EL (cell line): Measurements from ENCODE around the gene ARSB.
"Not testable (repeated sequence)": the region's sequence is repeated elsewhere in the genome, so short reads cannot be mapped to it uniquely, and the experiment has no call there.

ENCODE experiments used
- DNase-seq: peaks from one replicate; pipeline ENCODE4 v3.0.0-alpha.2; 2016

The ARSB gene

DNA sequence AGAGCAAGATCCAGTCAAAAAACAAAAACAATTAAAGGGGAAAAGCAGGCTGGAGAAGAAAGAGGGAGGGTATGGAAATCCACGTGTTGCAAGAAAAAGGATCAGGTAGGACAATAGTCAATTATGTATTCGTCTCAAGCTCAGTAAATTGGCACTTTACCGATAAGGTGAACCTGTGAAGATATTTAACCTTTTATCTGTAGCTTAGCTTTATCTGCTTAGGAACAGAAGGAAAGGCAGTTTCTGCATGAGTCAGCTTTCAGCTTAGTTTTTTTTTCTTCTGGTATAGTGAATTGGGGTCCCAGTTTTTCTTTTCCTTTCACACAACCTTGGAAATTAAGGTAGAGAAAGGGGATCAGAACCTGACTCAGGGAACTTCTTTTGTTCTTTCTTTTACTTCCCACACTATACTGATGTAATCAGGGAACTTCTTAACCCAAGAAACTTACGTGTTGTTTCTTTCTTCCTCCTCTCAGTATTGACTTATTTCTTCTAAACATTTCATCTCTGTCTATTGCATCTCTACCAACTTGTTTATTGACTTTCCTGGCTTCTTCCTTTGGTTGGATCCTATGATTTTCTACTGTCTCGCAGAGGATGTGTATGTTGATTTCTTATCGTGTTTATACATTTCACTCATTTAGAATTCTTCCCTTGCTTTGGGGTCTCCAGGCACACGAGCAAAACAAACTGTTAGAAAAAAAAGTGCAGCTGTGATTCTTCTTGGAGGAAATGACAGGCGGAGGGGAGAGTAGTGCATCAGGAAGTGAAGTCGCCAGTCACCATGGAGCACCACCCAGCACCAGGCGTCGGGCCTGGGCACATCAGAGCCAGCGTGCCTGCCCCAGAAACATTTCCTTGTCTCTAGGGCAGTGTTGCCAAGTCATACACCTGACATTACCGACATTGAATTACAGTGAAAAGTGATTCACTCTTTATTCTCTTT is 213.6 kb downstream of the ARSB start:
- DNase-seq: no peak

DNA sequence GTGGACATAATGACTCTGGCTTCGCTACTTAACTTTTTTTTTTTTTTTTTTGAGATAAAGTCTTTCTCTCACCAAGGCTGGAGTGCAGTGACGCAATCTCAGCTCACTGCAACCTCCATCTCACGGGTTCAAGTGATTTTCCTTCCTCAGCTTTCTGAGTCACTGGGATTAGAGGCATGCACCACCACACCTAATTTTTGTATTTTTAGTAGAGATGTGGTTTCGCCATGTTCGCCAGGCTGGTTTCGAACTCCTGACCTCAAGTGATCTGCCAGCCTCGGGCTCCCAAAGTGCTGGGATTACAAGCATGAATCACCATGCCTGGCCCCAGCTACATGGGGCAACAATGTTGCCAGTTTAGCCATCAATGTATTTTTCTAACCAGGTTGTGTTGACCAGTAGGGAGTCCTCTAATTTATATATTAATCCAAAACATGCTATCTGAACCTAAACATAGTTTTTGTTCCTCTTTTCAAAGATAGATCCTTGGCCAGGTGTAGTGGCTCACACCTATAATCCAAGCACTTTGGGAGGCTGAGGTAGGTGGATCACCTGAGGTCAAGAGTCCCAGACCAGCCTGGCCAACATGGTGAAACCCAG is 216.2 kb downstream of the ARSB start:
- no peak for DNase-seq

DNA sequence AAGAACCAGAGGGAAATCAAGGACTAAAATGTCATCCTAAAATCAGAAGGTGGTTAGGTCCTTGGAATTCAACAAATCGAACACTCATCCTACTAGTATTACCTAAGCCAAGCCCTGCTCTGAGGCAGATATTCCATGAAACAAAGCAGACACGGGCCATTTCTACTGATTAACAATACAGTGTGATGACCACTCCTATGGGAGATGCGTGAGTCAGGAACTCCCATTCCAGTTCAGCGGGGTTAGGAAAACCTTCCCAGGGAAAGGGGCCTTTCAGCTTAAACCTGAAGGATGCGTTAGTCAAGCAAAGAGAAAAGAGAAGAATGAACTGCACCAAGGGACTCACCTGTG is 218.7 kb downstream of the ARSB start:
- no peak for DNase-seq

DNA sequence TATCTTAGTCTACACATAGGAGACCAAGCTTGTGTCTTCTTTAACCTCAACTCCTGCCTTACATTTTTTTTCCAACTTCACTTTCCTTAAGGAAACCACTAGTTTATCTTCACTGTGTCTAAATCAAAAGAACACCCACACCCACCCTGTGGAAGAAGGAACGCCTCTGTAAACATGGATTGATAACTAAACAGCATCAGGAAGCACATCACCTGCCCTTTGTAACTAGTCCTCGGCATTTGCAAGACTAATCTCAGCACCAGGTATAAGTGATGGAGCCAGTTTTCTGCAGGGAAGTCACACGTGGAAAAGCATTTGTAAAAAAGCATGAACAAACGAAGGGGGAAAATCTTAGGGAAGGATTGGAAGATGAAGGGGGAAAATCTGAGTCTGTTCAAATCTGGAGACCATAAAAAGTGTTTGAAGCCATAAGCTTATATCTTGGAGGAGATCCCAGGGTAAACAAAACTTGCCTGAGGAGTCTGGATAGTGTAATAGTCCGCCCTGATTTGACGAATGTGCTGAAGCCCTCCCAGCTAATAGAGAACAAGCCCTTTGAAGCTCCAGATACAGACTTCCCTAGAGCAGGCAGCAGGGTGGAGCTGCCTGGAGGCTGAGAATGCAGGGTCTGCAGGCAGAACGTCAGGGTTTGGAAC is 219.2 kb downstream of the ARSB start:
- DNase-seq: no peak

DNA sequence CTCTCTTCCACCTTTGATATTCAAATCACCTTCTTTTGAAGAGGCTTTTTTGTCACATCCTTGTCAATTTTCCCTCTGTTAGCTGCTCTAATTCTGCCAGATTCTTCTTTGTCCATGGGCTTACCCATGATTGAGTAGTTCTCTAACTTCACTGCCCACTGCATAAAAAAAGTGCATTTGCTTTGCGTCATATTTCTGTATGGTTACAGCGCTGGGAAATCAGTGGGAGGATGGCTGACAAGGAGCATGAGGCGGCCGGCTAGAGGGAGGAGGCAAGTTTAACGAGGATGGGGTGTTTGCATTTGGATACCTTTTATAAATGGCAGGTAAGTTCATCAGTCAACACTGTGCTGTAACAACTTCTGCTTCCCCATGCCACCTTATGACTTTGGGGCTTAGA is 220.0 kb downstream of the ARSB start:
- DNase-seq: no peak

DNA sequence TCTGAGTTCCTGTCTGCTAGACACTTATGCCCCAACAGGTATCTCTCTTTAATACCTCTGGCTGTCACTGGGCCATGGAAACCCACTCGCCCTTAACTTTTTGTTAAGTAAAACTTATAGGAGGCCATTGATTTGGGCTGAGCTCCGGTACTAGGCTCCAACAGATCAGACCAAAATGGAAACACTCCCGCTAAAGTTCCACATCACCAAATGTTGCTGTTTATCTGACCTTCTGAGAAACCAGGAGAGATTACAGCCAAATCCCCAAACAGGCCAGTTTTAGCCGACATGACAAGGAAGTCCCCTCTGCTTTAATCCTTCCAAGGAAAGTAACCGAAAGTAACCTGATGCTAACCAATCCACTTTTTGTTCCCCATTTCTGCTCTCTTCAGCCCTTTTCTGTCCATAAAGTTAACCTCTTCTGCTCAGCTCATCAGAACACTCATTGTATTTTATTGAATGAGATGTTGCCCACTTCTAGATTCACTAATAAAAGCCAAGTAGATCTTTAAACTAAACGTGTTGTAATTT is 221.4 kb downstream of the ARSB start:
- no peak for DNase-seq

DNA sequence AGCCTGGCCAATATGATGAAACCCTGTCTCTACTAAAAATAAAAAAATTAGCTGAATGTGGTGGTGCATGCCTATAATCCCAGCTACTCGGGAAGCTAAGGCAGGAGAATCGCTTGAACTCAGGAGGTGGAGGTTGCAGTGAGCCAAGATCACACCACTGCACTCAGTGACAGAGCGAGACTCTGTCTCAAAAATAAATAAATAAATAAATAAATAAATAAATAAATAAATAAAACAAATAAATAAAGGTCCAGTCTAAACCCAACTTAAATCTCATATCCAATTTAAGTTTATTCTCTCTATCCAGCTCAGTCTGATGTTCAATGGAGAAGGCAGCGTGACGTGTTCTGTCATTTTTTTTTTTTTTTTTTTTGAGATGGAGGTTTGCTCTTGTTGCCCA is 222.4 kb downstream of the ARSB start:
- DNase-seq: not testable (repeated sequence)

DNA sequence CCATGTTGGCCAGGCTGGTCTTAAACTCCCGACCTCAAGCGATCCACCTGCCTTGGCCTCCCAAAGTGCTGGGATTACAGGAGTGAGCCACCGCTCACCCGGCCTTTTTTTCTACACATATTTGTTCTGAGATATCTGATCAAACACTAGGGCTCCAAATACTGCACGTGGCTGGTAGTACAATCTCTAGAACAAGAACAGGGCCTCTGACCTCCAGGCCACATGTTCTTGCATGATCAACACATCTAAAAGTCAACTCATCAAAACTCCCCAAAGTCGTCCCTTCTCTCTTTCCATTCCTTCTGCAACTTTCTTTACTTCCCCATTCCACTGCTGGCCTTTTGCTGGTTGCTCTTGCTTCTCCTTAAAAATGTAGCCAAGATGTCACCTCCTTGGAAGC is 223.3 kb downstream of the ARSB start:
- DNase-seq: no peak

DNA sequence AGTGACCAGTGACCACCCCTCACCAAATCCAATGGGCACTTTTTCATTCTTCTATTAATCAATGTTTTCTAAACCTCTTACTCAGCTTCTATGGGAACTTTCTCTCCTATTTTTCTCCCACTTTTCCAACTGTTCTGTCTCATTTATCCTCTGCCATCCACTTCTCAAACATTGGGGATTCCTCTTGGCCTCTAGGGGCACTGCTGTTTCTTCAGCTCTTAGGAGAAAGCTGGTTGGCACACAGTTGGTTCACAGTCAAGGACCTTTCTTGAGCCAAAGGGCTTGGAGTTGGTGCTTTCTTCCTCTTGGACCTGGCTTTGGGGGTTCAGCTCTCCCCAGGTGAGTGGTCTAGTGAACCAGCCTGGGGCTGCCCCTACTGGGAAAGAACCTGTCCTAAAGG is 224.3 kb downstream of the ARSB start:
- no peak for DNase-seq

DNA sequence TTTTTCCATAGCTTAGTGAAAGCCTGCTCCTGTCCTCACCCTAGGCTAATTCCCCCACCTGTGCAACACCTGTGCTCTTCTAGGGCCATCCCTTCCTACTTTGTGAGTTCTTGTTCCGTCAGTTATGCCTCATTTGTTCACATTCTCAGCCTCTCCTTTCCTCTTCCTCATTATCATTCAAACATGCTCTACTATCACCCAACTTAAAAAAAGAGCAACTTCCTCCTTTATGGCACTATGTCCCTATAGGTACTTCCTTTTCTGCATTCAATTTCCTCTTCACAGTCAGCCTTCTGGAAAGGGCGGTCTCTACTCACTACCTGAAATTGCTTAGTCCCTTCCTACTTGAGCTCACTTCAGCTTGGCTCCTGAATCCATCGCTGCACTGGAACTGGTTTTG is 224.7 kb downstream of the ARSB start:
- DNase-seq: no peak

DNA sequence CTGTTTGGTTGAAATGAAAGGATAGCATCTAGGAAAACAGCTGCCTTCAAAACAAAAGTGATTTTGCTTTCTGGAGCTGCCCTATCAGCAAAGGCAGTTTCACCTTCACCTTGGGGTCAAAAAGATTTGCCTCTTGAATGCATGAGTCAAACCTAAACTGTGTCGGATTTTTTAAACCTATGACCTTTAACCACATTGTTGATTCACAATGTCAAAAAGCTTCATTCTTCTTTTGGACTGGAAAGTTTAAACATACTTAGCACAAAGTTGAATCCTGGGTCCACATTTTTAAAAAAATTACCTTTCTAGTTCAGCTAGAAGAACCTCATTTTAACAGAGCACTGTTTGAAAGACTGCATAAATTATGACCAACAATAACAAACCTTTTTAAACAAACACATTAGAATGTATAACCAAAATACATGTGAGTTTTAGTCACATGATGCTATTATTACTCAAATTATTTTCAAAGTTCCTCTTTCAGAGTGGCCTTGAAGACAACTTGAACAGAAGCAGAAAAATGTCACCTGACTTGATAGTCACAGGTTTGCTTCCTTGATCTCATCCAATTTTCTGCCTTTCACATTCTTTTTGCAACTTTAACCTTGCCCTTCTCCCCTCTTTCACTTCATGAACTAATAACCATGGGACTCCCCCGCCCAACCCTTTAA is 226.8 kb downstream of the ARSB start:
- peak; percentile 58 for DNase-seq

DNA sequence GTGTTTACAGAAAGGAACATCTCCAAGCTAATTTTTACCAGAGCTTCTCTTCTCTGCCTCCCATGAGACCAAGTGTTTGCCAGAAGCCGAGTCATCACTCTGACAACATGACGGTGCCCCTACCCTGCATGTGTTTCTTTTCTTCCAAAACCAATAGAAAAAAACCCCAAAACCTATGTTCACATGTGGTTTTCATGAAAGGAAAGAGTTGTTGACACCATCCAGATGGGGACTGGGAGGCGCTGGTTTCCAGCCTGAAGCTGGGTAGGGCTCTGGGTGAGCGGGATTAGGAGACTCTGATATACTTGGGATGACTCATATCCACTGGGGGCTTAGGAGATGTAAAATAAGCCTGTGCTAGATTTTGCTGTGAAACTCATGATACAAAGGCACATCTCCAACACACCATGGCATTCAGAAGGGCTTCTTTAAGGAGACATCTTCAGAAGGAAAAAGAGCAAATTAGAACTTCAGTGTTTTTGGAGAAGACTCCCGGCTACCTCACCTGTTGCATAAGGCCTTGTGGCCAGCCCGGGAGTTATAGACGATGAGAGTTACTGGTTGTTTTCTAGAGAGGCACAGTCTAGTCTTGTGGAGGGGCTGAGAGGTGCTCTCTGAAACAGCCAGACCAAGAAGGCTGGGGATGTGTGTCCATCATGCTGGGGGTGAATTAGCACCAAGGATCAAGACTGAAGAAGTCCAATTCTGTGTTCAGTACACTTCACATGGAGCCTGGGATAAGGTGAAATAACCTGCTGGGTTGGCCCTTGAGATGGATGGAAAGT is 227.6 kb downstream of the ARSB start:
- DNase-seq: peak; percentile 73

DNA sequence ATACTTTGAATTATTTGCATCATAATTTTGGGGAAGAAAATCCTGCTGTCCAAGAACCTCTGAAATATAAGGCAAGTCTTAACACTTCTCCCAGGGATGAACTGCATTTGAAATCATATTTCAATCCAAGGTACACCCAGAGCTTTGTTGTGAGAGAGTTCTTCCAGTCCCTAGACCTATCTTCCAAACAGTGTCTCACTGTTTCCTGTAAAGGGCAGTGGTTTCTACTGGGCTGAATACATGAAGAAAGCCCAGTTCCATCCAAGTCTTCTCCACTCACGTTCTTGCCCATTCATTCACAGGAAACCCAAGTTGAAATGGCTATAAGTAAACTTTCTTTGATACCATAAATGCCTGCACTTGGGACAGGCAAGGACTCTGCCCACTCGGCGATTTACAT is 228.3 kb downstream of the ARSB start:
- DNase-seq: no peak

DNA sequence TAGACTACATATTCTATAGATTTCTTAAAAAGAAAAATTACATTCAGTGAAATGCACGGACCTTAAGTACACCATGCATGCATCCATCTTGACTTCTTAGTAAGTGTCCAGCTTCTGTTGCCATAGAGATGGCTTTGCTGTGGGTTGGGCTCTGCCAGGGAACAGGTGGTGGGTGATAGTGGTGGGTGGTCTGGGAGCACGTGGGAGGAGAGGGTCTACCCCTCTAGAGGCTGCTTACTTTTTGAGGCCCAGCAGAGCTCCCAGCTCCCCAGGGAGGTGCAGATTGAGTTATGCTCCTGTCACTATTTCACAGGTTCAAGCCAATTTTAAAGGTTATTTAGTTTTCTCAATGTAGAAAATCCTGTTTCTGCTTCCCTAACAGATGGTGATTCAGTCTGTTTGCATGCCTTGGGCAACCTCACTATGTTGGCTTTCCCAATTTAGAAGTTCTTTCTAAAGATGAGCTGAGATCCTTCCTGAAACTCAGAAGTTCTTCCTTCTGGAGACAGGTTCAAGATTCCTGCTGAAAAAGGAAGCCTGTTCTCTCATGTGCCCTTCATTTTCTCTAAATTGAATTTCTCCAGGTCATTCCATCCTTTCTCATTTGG is 229.2 kb downstream of the ARSB start:
- no peak for DNase-seq

DNA sequence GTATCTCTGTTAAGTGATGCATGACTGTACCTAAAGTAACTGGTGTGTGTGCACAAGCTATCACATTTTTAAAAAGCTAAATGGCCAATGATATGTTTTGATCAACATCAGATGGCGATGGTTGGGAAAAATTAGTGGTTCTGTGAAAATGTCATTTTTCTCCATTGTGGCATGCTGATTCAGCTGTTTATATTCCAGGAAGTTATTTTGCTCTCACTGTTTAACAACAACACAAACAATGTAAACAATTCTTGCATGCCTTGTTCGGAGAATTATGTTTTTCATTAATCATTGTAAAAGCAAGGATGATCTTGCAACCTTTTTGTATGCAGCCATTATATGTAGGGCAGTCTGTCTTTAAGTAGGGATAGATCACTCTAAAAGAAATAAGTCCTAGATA is 230.5 kb downstream of the ARSB start:
- DNase-seq: no peak

DNA sequence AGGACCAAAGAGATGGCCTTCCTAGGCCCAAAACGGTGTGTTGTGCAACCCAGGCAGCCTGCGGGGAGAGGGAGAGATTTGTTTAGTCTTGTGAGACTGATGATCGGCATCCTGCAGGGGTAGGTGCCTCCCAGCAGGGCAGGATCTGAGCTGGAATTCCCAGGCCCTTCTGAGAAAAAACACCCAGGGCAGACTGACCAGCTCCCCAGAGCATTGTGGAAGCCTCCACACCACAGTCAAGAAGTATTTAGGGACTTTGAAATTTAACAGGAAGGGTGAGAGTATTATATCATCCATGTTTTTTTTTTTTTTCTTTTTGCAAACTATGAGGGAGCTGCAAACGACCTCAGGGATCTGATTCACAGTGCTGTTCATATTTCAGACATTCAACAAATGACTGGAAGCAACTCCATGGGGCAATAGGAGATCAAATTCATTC is 232.0 kb downstream of the ARSB start:
- peak; percentile 60 for DNase-seq

DNA sequence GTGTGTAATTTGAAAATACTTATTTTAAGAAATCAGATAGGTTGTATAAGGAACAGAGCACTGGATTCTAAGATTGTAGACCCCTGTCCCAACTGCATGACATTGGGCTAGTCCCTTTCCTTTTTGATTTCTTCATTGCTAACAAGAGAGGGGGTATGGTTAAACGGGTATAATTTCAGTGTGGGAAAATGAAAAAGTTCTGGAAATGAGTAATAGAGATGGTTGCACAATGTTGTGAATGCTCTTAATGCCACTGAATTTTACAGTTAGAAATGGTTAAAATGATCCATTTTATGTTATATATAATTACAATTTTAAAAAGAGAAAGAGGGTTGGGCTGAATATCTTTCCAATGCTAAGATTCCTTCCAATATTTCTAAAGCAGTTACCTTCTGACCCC is 233.2 kb downstream of the ARSB start:
- no peak for DNase-seq

DNA sequence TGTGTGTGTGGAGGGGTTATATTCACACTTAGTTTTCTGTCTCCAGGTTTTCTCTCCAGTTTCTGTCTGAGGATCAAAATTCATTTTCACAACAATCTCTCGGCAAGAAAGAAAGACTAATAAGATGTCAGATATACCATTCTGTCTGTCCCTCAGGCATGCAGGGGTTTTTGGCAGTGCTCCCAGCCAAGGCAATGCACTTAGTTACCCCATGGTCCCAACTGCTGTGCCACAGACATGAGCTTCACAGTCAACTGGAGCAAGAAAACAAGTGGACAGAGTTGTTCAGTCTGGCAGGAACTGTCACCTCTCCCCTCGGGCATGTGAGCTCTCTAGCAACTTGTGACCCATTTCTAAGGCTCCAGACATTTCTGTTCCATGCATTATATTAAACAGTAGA is 234.8 kb downstream of the ARSB start:
- peak; percentile 17 for DNase-seq

DNA sequence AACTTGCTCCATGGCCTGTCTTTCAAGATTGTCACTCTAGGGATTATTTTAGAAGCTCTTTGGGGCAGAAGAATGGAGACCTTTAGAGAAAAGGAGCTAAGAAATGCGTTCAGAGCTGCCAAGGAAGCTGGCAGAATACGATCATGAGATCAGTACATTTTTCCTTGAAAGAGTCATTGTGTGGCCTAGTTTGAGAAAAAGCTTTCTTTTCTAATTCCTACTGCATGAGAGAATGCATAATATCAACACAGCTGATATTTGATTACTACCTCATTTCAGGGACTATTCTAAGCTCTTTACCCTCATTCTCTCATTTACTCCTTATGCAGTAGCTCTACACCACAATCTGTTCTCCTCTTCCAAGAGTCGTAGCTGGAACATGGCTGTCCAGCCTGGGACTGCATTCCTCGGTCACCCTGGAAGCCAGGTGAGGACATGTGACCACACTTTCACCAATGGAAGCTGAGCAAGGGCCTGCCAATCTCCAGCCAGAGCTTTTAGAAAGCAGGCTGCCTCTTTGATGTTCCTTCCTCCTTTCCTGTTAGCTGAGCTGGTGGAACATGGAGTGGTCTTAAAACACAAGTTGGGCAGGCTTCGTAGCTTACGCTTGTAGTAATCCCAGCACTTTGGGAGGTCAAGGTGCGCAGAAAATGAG is 237.3 kb downstream of the ARSB start:
- DNase-seq: peak; percentile 81

DNA sequence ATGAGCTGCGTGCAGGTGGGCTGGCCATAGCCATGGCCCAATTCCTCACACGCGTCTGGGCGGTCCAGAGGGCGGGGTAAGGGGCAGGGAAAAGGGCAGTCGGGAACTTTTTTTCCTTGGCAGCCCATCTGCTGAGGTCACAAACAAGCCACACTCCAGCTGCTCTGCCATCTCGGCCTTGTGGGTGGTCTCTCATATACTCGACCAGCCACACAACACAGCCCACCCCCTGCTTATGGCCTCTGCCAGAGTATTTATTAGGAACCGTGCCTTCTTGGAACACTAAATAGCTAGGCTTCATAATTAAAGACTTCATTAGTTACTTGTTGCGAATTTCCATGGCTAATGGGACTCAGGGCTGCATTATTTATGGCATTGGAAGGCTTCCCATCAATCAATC is 238.1 kb downstream of the ARSB start:
- DNase-seq: no peak

DNA sequence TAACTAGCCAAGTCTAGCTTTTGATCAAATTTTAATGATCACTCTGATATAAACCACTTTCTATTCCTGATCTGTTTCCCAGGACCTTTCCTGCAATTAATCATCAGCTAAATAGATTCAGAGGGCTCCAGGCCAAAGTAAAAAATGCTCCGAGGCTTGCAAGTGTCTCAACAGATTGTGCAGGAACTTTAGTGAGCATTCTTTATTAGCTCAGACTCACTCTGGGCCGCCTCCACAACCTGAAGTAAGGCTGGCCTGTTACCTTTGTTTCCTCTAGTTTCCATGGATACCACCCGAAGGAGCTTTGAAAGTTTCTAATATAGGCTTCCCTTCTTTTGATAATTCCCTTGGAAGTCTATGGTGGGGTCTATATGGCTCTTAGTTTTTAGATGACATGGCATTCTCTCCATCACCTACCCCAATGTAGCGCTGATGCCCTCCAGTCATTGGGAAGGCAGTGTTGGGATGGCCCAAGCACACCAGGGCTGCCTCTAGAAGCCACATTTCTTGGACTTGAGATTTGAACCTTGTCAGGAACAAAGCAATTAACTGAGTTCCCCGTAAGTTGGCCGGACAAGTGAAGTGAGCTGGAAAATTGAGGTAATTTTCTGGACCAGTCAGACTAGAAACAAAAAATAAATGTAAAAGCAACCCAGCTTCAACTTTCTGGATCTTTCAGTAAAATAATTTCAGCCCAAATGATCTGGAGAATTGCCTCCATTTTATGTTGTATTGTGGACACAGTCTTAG is 238.9 kb downstream of the ARSB start:
- no peak for DNase-seq
